Right lobe of liver (tissue), 6 donors: ENCODE results near the gene ATP1A2. TPM values are rescaled to one million over a fixed set of nuclear protein-coding genes. Genes with fewer than 3 reads are reported as not detected.

Experiments
- ATAC-seq, 4 donors: fragments of 200-7000 bp; cut with Tn5 transposase; one replicate each; pipeline ENCODE4 v1.9.1; 2020; ENCODE audit warnings: mild to moderate bottlenecking in 4 of 4, moderate library complexity in 4 of 4
- DNase-seq, 3 donors: peaks; one replicate each; pipeline ENCODE4 v3.0.0-alpha.2; 2020
- H3K27ac ChIP-seq, 3 donors: fragments of 200-600 bp; one replicate each; pipeline ENCODE4 v1.8.0; 2022
- H3K27me3 ChIP-seq, 2 donors: fragments of 200-600 bp; one replicate each; pipeline ENCODE4 v1.8.0; 2022
- H3K36me3 ChIP-seq, 4 donors: fragments of 200-600 bp; sonication (generic) in 1 of 4; one replicate each; pipeline versions ENCODE4 v1.5.1 to v1.8.0; 2017 to 2022; ENCODE audit warnings: control low read depth in 1 of 4
- H3K4me1 ChIP-seq, 4 donors: fragments of 200-600 bp; sonication (generic) in 1 of 4; one replicate each; pipeline versions ENCODE4 v1.5.1 to v1.8.0; 2017 to 2022; ENCODE audit warnings: control low read depth in 1 of 4
- H3K4me3 ChIP-seq, 3 donors: fragments of 200-600 bp; one replicate each; pipeline ENCODE4 v1.8.0; 2022
- H3K9me3 ChIP-seq, 4 donors: fragments of 200-600 bp; sonication (generic) in 1 of 4; one replicate each; pipeline versions ENCODE4 v1.5.1 to v1.8.0; 2017 to 2022; ENCODE audit warnings: control low read depth in 1 of 4
- POLR2A ChIP-seq: fragments of 450-650 bp; IDR thresholded peaks from one replicate; pipeline ENCODE4 v1.6.1; 2017; ENCODE audit warnings: antibody characterized with exemption, mild to moderate bottlenecking
- WGBS: methylation state at CpG from one replicate; pipeline ENCODE4 v1.1.6; 2018; ENCODE audit warnings: low coverage, low lambda C conversion rate; ENCODE audit not compliant: insufficient coverage; ENCODE audit errors: missing lambda C conversion rate; 5-methylcytosine and 5-hydroxymethylcytosine counted together
- intact Hi-C, 2 donors: fragments of 100-400 bp; cut with DNase I; formaldehyde crosslinking; loops; one replicate each; pipeline versions ENCODE4 v1.11.2 to v1.14.1; 2022
- total RNA-seq, 6 experiments: library from RNA; depleted of rRNA in 2 of 6; stranded (reverse); fragments of >200 nt in 2 of 6; fragmentation: NEBNext Ultra II Directional in 3 of 6; extraction: Animal tissue kit (Norgen Biotek cat#: 25700) in 3 of 6; gene quantifications; one replicate each; pipeline versions ENCODE4 v1.1.0 to v1.2.4, GENCODE V29; 2016 to 2023
- TF ChIP-seq, protein P1 (sequence below), 4 donors: fragments of 200-600 bp in 3 of 4; fragments of 450-650 bp in 1 of 4; IDR thresholded peaks; one replicate each; pipeline versions ENCODE4 v1.5.1 to v1.8.0; 2016 to 2022; ENCODE audit warnings: antibody characterized with exemption in 4 of 4, mild to moderate bottlenecking in 2 of 4
- donor health status: DM: no; HTN: yes; CAD: no.
- donor health status: DM: no; HTN: no; CAD: no.
- donor health status: DM: no; HTN: no; CAD: no.
- donor health status: DM: no; HTN: yes; CAD: no.
- donor health status: DM: no; HTN: yes; CAD: no.

Gene ATP1A2
- total RNA-seq, 6 experiments from 2014 or later = 0.22 to 1.7 (median 0.36) TPM

DNA sequence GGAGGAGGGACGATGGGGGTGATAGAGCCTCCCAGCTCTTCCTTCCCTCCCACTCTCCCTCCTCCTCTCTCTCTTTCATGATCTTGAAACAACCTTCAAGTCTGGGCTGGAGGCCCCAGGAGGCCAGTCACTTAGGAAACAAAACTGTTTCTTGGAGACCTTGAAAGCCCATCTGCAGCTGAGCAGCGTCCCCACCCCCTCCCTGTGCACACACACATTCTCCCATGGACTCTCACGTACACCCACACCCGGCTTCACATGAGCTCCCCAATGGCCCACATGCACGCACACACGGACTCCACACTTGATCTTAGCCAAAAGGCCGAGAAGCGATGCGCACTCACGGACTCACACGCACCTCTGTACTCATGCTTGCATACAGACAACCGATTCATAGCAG is 3.2 kb upstream of the ATP1A2 start:
- Histone ChIP-seq H3K27ac (no peak overlapping the region), H3K4me1 (no peaks in the 10 kb centered on the region), H3K9me3 (no peaks in the 10 kb centered on the region), H3K4me3 (no peak overlapping the region), H3K27me3 (no peaks in the 10 kb centered on the region), H3K36me3 (no peaks in the 10 kb centered on the region)
- no peak for DNase-seq
- 82% methylated on average over 6 of the region's 12 CpGs for WGBS
- intact Hi-C loops = loop anchor here in 1 of 2 donors (10.0 kb wide), 1 partner anchor 62 kb away; no protein-coding TSS in a partner anchor
- no peak for TF ChIP-seq POLR2A
- TF ChIP-seq, protein P1, sequence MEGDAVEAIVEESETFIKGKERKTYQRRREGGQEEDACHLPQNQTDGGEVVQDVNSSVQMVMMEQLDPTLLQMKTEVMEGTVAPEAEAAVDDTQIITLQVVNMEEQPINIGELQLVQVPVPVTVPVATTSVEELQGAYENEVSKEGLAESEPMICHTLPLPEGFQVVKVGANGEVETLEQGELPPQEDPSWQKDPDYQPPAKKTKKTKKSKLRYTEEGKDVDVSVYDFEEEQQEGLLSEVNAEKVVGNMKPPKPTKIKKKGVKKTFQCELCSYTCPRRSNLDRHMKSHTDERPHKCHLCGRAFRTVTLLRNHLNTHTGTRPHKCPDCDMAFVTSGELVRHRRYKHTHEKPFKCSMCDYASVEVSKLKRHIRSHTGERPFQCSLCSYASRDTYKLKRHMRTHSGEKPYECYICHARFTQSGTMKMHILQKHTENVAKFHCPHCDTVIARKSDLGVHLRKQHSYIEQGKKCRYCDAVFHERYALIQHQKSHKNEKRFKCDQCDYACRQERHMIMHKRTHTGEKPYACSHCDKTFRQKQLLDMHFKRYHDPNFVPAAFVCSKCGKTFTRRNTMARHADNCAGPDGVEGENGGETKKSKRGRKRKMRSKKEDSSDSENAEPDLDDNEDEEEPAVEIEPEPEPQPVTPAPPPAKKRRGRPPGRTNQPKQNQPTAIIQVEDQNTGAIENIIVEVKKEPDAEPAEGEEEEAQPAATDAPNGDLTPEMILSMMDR (IDR thresholded peaks at IDR 0.05) = no peak
- no peak for ATAC-seq

DNA sequence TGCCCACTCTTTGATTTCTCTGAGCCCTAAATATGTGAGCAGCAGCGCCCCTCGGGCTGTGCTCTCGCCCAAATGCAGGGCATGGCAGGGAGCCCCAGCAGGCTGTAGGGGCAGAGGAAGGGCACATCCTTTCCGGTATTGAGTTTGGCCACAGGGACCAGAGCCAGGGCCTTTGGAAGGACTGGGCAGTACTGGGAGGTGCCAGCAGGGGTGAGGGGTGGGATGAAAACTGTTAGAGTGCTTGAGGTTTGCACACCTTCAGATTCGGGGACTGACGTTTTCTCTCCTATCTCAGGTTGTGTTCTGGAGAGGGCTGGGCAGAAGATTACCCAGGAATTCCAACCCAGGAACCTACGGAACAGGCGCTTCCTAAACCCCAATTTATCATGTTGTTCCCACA is 2.2 kb upstream of the ATP1A2 start:
- ATAC-seq = no peak

DNA sequence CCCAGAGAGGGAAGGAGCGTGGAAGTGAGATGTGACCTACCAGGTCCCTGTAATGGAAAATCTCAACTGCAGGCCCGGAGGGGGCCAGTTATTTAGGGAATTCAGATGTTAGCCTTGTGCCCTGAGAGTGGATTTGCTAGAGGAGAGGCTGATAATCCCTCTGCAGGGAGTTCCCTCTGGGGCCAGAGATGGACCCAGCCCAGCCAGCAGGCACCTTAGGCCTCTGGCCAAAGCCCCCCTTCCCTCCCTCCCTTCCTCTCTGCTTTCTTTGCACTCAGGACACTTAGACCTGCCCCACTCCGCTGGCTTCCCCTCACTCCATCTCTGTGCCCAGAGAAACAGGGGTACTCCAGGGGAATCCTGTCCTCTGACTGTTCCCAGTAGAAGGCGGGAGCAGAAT is 1.5 kb upstream of the ATP1A2 start:
- H3K27me3 ChIP-seq = no peaks in the 10 kb centered on the region
- H3K9me3 ChIP-seq = no peaks in the 10 kb centered on the region
- no peaks in the 10 kb centered on the region for H3K36me3 ChIP-seq
- intact Hi-C loops = loop anchor here in 1 of 2 donors (10.0 kb wide), 1 partner anchor 61 kb away; no protein-coding TSS in a partner anchor
- WGBS = 68% methylated on average over 4 of the region's 4 CpGs
- no peaks in the 10 kb centered on the region for H3K4me1 ChIP-seq
- ATAC-seq (no peak), DNase-seq (no peak)
- TF ChIP-seq, protein P1 (IDR thresholded peaks at IDR 0.05) = no peak
- H3K27ac ChIP-seq = no peak overlapping the region
- no peak overlapping the region for H3K4me3 ChIP-seq

More for the DNA sequence above, 2.2 kb upstream of the ATP1A2 start:
- WGBS = 80% methylated on average over 5 of the region's 8 CpGs
- no peaks in the 10 kb centered on the region for H3K9me3 ChIP-seq
- H3K27me3 ChIP-seq = no peaks in the 10 kb centered on the region
- no peaks in the 10 kb centered on the region for H3K4me1 ChIP-seq
- TF ChIP-seq POLR2A = no peak
- H3K27ac ChIP-seq = no peak overlapping the region
- DNase-seq = no peak
- intact Hi-C loops = loop anchor here in 1 of 2 donors (10.0 kb wide), 1 partner anchor 61 kb away; no protein-coding TSS in a partner anchor
- no peaks in the 10 kb centered on the region for H3K36me3 ChIP-seq
- H3K4me3 ChIP-seq = no peak overlapping the region

DNA sequence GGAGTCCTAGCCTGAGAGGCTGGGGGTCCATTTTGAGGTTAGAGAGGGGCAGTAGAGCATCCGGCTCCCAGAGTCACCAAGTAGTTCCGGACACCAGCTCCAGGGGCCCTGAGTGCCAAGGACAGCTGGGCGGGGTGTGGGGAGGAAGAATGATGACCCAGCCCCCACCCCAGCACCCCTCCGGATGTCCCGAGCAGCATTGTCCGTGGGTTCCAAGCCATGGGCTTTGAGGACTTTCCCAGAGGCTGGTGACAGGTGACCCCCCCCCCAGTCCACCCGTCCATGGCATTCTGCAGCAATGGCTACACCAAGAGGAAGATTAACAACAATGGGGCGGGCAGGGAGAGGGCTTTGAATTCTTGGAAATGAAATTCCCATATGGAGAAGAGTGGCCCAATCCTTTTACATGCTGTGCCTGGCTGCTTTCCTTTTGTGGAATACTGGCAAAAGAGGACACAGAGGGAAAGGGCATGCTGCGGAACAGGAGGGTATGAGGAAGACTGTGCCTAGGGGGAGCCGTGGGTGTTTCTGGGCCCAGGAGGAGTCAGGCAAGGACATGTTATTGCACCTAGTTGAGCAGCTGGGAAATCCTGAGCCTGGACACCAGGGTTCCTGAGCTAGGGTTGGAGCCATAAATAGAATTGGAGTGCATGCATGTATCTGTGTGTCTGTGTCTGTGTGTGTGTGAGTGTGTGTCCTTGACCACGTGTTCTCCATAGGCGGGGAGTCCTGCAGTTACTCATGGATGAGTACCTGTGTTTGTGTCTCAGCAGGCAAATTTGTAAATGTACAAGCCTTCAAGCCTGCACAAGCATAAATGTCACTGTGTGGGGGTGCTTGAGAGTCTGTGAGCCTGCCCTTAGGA is 956 bp downstream of the ATP1A2 start:
- Histone ChIP-seq H3K4me1 (no peaks in the 10 kb centered on the region), H3K27ac (no peak overlapping the region), H3K4me3 (no peak overlapping the region), H3K36me3 (no peaks in the 10 kb centered on the region), H3K27me3 (no peaks in the 10 kb centered on the region), H3K9me3 (no peaks in the 10 kb centered on the region)
- no peak for ATAC-seq
- WGBS = 66% methylated on average over 7 of the region's 12 CpGs
- intact Hi-C loops = loop anchor here in 1 of 2 donors (10.0 kb wide), 1 partner anchor 58 kb away; no protein-coding TSS in a partner anchor
- no peak for DNase-seq
- TF ChIP-seq, protein P1 (IDR thresholded peaks at IDR 0.05) = no peak
- no peak for TF ChIP-seq POLR2A

DNA sequence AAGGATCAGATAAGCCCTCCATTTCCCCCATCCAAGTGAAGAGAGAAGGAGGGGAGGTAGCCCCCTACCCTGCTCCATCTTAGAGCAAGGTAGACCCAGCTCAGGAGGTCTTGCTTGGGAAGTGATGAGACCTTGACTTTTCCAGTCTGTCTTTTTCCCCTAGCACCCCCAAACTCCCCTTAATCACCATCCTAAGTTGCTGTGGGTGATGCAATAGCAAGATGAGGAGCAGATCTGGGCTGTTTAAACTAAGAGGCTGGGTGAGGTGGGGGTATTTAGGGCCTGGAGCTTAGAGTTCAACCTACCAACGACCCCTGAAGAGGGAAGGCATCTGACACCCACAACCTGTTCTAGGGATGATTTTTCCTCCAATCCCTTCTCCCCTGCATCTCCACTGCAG is 1.7 kb downstream of the ATP1A2 start:
- Histone ChIP-seq H3K27me3 (no peaks in the 10 kb centered on the region), H3K36me3 (no peaks in the 10 kb centered on the region), H3K4me1 (no peaks in the 10 kb centered on the region), H3K4me3 (no peak overlapping the region), H3K9me3 (no peaks in the 10 kb centered on the region), H3K27ac (no peak overlapping the region)
- 0% methylated on average over 1 of the region's 1 CpG for WGBS
- intact Hi-C loops = loop anchor here in 1 of 2 donors (10.0 kb wide), 1 partner anchor 58 kb away; no protein-coding TSS in a partner anchor
- DNase-seq (no peak), ATAC-seq (no peak)
- TF ChIP-seq, protein P1 (IDR thresholded peaks at IDR 0.05) = no peak
- TF ChIP-seq POLR2A = no peak
